SK-N-MC (cell line): ENCODE measurements around the gene RHEB.

Source experiments
- EZH2 ChIP-seq: fragments of 200-600 bp; sonication (generic); IDR thresholded peaks from one replicate; pipeline ENCODE4 v1.6.1; 2017; ENCODE audit warnings: antibody characterized with exemption
- POLR2AphosphoS5 ChIP-seq: IDR thresholded peaks from 2 replicates; pipeline ENCODE4 v1.6.1; 2012; ENCODE audit warnings: mild to moderate bottlenecking, low read depth, low read length, borderline replicate concordance

DNA sequence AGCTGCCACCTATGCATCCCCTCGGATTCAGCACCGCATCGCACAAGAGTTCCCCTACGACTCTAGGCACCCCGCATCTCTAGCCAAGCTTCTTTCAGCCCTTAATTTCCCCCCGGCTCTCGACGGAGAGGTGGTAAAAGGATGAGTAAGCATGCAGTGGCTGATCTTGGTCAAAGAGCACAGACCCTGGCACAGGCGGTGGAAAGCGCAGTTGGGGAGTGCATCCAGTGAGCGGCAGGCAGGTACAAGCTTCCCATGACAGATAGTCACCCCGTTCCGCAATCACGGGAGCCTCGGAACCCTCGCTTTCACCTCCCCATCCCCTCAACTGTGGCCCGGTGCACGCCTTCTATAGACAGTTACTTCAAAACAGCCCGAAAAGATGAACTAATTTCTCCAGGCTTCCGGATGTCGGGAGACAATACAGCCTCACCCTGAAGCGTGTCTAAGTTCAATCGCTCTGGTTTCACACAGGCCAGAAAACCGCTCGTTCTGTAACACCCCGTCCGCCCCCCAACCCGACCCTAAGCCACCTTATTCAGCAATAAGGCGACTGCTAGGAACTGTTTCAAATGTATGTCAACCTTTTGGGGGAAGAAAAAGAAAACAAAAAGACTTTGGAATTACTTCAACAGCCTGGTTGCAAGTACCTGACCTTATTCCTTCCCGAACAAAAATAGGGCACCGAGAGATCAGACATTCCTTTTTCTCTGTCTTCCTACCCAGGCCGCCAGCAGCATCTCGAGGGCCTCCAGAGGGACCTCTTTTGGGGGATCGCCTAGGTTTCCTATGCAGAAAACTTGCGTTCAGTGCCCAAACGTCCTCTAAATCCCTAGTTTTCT, 1.4 kb downstream of the RHEB start:
- no peak for TF ChIP-seq EZH2
- TF ChIP-seq POLR2AphosphoS5: no peak
